GM10248 (cell line): ENCODE measurements around the gene AGPAT3.

Experiments
- CTCF ChIA-PET: fragments of 300-600 bp; sonication (Branson Sonifier 250); formaldehyde crosslinking; extraction: SDS; loops from one replicate; lab custom pipeline; 2021; ENCODE audit warnings: antibody characterized with exemption; lab: Yijun Ruan, JAX
- POLR2A ChIA-PET: fragments of 350-650 bp; sonication (Branson Sonifier 250); formaldehyde crosslinking; extraction: SDS; loops from one replicate; lab custom pipeline; 2020; ENCODE audit warnings: antibody characterized with exemption; lab: Yijun Ruan, JAX
- DNase-seq: peaks from one replicate; pipeline ENCODE4 v3.0.0; 2012; ENCODE audit errors: extremely low spot score
- CTCF ChIP-seq: IDR thresholded peaks from 2 replicates; pipeline ENCODE4 v1.5.1; 2012; ENCODE audit warnings: mild to moderate bottlenecking, low read depth; ENCODE audit errors: extremely low read depth, missing control alignments, control extremely low read depth

Gene AGPAT3

GRCh38 chr21:43910460-43910859, 45.4 kb downstream of the AGPAT3 start:
- CTCF ChIA-PET: no interaction called here
- DNase-seq: no peak
- TF ChIP-seq CTCF: no peak
- POLR2A ChIA-PET: no interaction called here

GRCh38 chr21:43911015-43911934, 46.3 kb downstream of the AGPAT3 start:
- no peak for DNase-seq
- no peak for TF ChIP-seq CTCF
- POLR2A ChIA-PET: no interaction called here
- CTCF ChIA-PET: no interaction called here

DNA sequence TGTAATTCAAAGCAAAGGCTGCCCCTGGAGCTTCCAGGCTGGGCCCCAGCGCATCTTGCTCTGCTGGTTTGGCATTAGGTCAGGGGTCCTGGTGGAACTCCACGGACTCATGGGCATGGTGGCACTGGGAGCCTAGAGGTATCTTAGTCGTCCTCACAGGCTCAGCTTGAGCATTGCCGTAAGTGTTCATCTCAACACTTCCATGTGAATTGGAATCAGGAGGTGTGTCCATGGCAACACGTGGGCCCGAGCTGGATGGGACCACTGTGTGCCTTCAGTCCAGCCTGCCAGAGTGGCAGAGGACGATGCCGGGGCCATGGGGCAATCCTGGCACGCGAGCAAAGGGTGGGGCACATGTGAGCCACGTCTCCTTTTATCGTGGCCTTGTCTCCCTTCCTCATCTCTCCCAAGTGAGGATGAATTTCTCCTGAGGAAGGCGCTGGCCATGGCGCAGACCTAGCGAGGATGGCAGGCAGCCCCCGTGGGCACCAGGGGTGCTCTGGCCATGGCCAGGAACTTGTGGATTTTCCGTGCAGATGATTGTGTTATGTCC, 47.0 kb downstream of the AGPAT3 start:
- CTCF ChIA-PET: no interaction called here
- POLR2A ChIA-PET: no interaction called here
- DNase-seq: no peak
- no peak for TF ChIP-seq CTCF

- no peak for TF ChIP-seq CTCF
- CTCF ChIA-PET: no interaction called here
- DNase-seq: no peak
- POLR2A ChIA-PET: no interaction called here
These were observed 47.5 kb downstream of the AGPAT3 start for GRCh38 chr21:43912500-43912899.

GRCh38 chr21:43912910-43913309, 47.9 kb downstream of the AGPAT3 start:
- CTCF ChIA-PET: no interaction called here

GRCh38 chr21:43913928-43914327, 48.9 kb downstream of the AGPAT3 start:
- ChIA-PET CTCF (no interaction called here), POLR2A (no interaction called here)
- no peak for TF ChIP-seq CTCF
- DNase-seq: no peak

More at GRCh38 chr21:43912910-43913309, 47.9 kb downstream of the AGPAT3 start:
- TF ChIP-seq CTCF: no peak
- DNase-seq: no peak
- POLR2A ChIA-PET: no interaction called here
